HG03575 (cell line): Measurements from ENCODE around the gene OR10A2.
"Not testable (repeated sequence)": the region's sequence is repeated elsewhere in the genome, so short reads cannot be mapped to it uniquely, and the experiment has no call there.

Experiments used
- ATAC-seq: cut with Tn5 transposase; IDR thresholded peaks from one replicate; pipeline ENCODE4 v1.9.1; 2021; ENCODE audit not compliant: unreplicated experiment, insufficient number of reproducible peaks, low FRiP score; ENCODE audit errors: extremely low read depth

The OR10A2 gene

DNA sequence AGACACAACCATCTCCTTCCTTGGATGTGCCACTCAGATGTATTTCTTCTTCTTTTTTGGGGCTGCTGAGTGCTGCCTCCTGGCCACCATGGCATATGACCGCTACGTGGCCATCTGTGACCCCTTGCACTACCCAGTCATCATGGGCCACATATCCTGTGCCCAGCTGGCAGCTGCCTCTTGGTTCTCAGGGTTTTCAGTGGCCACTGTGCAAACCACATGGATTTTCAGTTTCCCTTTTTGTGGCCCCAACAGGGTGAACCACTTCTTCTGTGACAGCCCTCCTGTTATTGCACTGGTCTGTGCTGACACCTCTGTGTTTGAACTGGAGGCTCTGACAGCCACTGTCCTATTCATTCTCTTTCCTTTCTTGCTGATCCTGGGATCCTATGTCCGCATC is 14.1 kb downstream of the OR10A2 start:
- no peak for ATAC-seq

DNA sequence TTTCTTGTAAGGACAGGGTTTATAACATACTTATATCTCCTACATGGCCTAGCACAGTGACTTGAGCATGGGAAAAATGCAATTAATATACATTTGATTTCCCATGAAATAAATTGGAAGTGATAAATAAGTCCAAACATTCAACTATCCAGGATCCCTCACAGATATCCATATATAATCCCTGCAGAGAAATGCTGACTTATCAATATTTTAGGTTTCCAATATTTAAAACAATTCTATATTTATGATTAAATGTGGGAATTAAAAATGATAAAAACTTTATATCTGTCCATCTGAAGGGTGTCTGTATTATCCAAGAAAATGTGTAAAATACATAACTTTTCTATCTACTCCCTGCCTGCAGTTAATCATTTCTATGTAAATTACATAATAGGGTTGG is 19.9 kb downstream of the OR10A2 start:
- no peak for ATAC-seq

DNA sequence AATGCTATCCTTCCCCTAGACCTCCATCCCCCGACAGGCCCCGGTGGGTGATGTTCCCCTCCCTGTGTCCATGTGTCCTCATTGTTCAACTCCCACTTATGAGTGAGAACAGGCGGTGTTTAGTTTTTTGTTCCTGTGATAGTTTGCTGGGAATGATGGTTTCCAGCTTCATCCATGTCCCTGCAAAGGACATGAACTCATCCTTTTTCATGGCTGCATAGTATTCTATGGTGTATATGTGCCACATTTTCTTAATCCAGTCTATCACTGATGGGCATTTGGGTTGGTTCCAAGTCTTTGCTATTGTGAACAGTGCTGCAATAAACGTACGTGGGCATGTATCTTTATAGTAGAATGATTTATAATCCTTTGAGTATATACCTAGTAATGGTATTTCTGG is 24.9 kb downstream of the OR10A2 start:
- not testable (repeated sequence) for ATAC-seq

DNA sequence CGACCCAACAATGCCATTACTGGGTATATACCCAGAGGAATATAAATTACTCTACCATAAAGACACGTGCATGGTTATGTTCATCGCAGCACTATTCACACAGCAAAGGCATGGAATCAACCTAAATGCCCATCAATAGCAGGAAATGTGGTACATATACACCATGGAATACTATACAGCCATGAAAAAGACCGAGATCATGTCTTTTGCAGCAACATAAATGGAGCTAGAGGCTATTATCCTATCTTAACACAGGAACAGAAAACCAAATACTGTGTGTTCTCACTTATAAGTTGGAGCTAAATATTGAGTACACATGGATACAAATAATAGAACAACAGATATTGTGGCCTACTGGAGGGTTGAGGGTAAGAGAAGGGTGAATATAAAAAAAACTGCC is 26.0 kb downstream of the OR10A2 start:
- no peak for ATAC-seq

DNA sequence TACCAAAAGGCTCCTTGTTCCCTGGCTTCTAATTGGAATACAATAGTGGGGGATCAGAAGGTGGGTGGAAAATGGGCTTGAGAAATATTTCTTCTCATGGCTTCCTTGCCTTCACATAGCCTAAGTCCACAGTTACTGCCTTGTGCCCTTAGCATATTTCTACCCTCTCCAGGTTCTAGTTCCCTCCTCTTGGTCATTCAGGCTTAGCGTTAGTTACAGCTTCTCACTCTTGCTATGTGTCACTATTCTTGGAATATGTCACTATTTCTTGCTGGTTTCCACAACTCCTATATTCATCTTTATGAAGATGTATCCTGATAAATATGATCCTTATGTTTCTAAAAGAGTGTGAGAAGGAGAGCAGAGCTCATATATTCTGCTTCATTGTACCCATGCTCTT is 27.0 kb downstream of the OR10A2 start:
- no peak for ATAC-seq

DNA sequence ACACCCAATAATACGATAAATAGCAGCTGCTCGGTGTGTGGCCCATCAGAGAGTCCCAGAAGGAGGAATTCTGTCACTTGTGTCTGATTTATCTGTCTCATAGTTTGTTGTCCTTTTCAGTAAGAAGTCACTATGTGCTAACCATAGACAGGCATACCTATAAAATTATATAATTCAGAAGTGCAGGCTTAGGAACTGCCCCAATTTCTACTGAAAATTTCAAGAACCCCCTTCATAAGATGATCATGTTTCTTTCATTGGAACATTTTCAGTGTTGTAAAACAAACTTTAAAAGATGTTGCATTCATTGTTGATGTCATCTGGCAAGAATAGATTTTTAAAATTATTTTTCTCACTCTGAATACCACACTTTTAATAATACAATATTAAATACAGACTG is 29.5 kb downstream of the OR10A2 start, which contains the start of gene OR2D2:
Gene OR2D2 (minus strand): TSS at position 101 of the 400 bp plus-strand sequence. CDS start 0 bp downstream, at position 101.
- ATAC-seq = no peak

DNA sequence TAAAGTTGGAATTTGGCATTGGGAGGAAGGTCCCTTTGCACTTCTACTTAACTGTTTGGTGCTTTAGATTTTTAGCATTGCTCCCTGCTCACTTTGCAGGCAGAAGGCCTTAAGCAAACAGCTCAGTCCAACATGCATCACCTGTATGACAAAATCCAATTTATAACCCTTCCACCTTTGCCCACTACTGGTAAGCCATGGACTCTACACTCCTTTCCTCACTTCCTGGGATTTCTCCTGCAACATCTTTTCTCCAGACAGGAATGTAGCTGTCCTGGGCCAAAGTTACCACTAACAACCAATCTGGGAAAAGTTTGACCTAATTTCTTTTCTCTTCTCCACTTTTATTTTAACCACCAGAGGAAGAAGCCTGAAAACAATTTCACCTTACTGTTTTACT is 31.2 kb downstream of the OR10A2 start:
- no peak for ATAC-seq

DNA sequence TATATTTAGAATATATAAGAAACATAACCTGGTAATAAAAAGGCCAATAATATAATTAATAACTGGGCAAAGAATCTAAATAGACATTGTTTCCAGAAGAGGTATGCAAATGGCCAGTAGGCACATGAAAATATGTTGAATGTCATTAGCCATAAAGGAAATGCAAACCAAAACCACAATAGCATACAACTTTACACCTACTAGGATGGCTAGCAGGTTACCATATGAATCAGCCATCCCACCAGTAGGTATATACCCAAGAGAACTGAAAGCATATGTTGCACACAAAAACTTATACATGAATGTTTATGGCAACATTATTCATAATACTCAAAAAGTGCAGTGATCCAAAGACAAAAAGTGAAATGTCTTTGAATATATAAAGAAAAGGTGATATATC is 32.2 kb downstream of the OR10A2 start:
- peak; percentile 61 for ATAC-seq

DNA sequence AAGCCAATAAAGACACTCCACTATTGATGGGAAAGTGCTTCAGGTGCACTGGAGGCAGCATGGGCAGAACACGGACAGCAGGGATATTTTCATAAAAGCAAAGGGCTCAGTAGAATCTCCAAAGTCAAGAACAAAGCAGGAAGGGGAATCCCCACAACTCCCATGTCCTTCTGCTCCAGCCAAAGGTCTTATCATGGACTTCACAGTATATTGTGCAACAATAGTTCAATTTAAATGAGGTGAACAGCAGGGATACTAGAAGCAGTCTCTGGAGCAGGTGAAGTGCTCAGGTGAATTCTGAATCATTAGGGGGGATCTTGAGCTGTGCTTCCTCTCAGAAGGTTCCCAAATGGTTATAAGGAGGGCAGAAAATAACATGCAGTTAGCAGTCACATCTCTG is 36.1 kb downstream of the OR10A2 start:
- ATAC-seq = no peak

DNA sequence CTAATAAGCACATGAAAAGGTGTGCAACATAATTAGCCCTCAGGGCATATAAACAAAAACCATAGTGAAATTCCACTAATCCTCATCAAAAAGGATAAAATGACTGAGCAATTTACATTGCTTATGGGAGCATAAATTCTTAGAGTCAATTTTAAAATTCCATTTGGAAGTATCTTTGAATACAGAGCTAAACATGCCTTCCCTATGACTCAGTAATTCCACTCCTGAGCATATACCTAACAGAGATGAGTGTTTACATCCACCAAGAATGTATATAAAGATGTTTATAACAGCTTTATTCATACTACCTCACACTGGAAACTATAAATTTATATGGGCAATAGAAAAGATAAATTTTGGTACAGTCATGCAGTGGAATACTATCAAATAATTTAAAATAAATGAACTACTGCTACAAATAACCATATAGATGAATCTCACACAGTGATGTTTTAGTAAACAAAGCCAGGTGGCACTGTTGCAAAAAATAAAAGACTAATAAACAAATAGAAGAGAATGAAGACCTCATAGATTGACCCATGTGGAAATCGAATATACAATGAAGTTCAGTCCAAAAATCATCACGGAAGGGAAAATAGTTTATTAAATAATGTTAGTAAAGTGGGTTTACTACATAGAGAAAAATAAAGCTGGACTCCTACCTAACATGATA is 37.6 kb downstream of the OR10A2 start:
- no peak for ATAC-seq

DNA sequence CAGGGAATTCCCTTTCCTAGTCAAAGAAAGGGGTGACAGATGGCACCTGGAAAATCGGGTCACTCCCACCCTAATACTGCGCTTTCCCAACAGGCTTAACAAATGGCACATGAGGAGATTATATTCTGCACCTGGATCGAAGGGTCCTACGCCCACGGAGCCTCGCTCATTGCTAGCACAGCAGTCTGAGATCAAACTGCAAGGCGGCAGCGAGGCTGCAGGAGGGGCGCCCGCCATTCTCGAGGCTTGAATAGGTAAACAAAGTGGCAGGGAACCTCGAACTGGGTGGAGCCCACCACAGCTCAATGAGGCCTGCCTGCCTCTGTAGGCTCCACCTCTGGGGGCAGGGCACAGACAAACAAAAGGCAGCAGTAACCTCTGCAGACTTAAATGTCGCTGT is 41.9 kb downstream of the OR10A2 start:
- not testable (repeated sequence) for ATAC-seq

DNA sequence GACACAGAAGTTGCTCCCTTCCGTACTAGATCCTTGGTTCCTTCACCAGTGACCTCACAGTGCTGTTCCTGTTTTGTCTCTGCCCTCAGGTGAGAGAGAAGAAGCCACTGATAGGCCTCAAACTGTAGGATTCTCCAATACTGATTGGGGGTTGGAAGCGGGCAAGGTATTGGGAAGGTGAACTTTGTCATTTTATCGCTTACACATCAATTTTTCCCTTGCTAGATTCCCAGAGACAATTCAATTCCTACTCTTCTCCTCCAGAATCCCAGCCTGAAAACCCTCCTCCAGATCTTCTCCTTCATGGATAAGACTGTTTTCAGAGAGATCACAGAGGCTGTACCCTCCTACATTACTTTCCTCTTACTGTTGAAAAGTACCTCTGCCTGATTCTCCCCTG is 48.5 kb downstream of the OR10A2 start:
- ATAC-seq = no peak

DNA sequence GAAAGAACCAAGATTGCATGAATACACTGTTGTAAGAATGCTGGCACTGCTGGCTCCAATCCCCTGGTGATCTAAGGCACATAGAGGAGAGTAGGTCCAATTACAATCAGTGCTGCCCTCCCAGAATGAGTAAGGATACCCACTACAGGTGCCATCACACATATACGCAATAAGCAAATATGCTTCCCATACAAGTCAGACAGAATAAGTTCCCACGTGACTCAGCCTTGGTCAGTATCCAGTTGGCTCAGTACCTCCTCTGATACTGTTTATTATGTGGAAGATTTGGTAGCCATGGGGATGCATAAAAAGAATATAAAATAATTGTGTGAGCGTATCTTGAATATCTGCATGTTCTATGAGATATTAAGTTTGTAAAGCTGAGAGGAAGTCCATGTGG is 49.1 kb downstream of the OR10A2 start:
- ATAC-seq = no peak

DNA sequence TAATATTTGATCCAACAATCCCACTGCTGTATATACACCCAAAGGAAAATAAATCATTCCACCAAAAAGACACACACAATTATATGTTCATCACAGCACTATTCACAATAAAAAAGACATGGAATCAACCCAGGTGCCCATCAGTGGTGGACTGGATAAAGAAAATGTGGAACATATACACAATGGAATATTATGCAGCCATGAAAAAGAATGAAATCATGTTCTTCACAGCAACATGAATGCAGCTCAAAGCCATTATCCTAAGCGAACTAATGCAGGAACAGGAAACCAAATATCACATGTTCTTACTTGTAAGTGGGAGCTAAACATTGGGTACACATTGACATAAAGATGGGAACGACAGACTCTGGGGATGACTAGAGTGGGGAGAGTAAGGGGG is 56.8 kb downstream of the OR10A2 start:
- ATAC-seq = no peak

DNA sequence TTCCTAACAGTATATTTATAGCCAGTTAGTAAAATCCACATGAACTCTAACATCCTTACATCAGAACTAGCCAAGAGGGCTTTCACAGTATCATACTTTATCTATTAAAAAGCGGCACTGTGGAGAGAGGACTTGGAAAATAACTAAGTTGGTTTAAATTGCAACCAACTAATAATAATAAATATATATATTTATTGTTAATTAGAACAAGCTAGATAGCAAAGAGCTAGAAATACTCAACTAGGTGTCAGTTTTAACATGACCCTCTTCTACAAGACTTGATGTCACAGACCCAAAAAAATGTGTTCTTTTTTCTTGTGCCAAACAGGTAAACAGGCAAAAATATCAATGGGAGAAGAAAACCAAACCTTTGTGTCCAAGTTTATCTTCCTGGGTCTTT is 57.8 kb downstream of the OR10A2 start, which contains the start of gene OR2D3:
Gene OR2D3 (plus strand): TSS at position 301 of the 400 bp plus-strand sequence. CDS start 0 bp downstream, at position 301.
- no peak for ATAC-seq
